ENCODE results near the gene ZNF467. TPM values are rescaled to one million over a fixed set of nuclear protein-coding genes. Genes with fewer than 3 reads are reported as not detected.

Gene ZNF467
- total and polyA plus RNA-seq, 2 experiments from 2014 or later = 0.10 to 0.40 TPM

DNA sequence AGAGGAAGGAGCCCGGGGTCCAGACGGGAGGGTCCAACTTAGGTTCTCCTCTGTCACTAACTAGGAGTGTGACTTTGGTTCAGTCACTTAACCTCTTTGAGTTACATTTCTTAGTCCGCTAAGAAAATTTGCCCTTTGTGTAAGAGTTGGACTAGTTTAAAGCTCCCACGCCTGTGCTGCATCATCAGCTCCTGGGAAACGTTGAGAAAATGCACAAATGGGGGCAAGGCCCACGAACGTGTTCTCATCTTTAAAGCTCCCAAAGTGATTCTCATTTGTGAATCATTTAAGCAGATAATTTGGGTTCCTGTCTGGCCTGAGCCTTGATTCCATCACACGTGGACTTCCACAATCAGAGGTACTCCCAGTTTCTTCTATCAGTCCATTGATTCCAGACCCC lies 6.3 kb downstream of the ZNF467 start:
- Histone ChIP-seq H4K20me1 (replicated peaks; ENCODE audit: insufficient read depth) (peaks cover 13% of the 10 kb centered on the region; the same call in 1 of the 2 replicates), H3K4me2 (no peak overlapping the region), H3F3A (replicated peaks; ENCODE audit: low read depth) (no peaks in the 10 kb centered on the region), H3K9me2 (ENCODE audit: insufficient read depth) (no peaks in the 10 kb centered on the region), H3K4me1 (ENCODE audit: insufficient read depth) (peaks cover 7% of the 10 kb centered on the region; the same call in 1 of the 2 replicates), H2AFZ (no peak overlapping the region), H3K79me2 (replicated peaks; ENCODE audit: insufficient read depth) (no peaks in the 10 kb centered on the region), H3K4me3 (no peak overlapping the region), H3K27me3 (ENCODE audit: insufficient read depth) (peaks cover 93% of the 10 kb centered on the region), H3K27ac (ENCODE audit: low read depth) (no peak overlapping the region), H3K36me3 (ENCODE audit: insufficient read depth) (no peaks in the 10 kb centered on the region)
- no peak overlapping the region for H3K27ac Mint-ChIP-seq
- DNase-seq (ENCODE audit: low spot score) (no peak), ATAC-seq (no peak)
- TF ChIP-seq, protein P1, sequence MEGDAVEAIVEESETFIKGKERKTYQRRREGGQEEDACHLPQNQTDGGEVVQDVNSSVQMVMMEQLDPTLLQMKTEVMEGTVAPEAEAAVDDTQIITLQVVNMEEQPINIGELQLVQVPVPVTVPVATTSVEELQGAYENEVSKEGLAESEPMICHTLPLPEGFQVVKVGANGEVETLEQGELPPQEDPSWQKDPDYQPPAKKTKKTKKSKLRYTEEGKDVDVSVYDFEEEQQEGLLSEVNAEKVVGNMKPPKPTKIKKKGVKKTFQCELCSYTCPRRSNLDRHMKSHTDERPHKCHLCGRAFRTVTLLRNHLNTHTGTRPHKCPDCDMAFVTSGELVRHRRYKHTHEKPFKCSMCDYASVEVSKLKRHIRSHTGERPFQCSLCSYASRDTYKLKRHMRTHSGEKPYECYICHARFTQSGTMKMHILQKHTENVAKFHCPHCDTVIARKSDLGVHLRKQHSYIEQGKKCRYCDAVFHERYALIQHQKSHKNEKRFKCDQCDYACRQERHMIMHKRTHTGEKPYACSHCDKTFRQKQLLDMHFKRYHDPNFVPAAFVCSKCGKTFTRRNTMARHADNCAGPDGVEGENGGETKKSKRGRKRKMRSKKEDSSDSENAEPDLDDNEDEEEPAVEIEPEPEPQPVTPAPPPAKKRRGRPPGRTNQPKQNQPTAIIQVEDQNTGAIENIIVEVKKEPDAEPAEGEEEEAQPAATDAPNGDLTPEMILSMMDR (conservative IDR thresholded peaks at IDR 0.05; ENCODE audit: low read depth in 2 of 2) = no peak
- no peak for TF ChIP-seq POLR2AphosphoS5 (IDR thresholded peaks at IDR 0.05; ENCODE audit: low read depth)
- TF ChIP-seq EZH2 (IDR thresholded peaks at IDR 0.05; ENCODE audit: low read depth, unreplicated experiment) = peak; percentile 14
- H3K27me3 Mint-ChIP-seq (ENCODE audit: insufficient read depth, low read depth, poor library complexity) = peaks cover 92% of the 10 kb centered on the region
- peaks cover 27% of the 10 kb centered on the region for H3K4me1 Mint-ChIP-seq
- H3K36me3 Mint-ChIP-seq (ENCODE audit: low read depth) = no peaks in the 10 kb centered on the region; the same call in 2 of the 3 replicates
- H3K9me3 Mint-ChIP-seq = no peaks in the 10 kb centered on the region; the same call in 2 of the 3 replicates
- no peak overlapping the region; the same call in 2 of the 3 replicates for H3K4me3 Mint-ChIP-seq

DNA sequence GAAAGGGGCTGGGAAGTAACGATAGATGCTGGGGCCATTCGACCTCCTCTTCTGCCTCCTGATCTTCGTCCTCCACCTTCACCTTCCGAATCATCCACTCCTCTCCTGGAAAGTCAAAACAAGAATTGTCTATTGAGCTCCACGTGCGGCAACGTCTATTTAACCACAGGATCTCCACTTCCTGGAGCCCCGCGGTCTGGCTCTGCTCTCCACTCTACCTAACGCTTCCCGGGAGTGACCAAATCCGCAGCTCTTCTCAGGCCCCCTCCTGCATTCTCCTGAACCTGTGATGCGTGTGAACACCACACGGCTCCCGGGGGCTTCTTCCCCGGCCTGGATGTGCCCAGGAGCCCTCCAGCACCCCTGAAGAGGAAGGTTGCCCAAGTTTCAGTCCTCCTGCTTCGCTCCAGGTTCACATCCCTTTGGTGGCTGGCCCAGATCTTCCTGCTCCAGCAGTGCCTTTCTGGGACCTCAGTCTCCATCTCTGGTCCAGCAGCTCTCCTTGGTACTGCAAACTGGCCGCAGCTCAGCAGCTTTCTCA lies 7.2 kb downstream of the ZNF467 start:
- Mint-ChIP-seq H3K4me1 (peaks cover 25% of the 10 kb centered on the region), H3K36me3 (ENCODE audit: low read depth) (no peaks in the 10 kb centered on the region; the same call in 2 of the 3 replicates), H3K9me3 (no peaks in the 10 kb centered on the region; the same call in 2 of the 3 replicates), H3K4me3 (peak overlapping the region; percentile 68), H3K27ac (no peak overlapping the region), H3K27me3 (ENCODE audit: insufficient read depth, low read depth, poor library complexity) (peaks cover 91% of the 10 kb centered on the region)
- Histone ChIP-seq H3K36me3 (ENCODE audit: insufficient read depth) (no peaks in the 10 kb centered on the region), H4K20me1 (replicated peaks; ENCODE audit: insufficient read depth) (peaks cover 13% of the 10 kb centered on the region; the same call in 1 of the 2 replicates), H3K4me2 (peak overlapping the region; percentile 86), H3F3A (replicated peaks; ENCODE audit: low read depth) (no peaks in the 10 kb centered on the region), H3K79me2 (replicated peaks; ENCODE audit: insufficient read depth) (no peaks in the 10 kb centered on the region), H3K9me2 (ENCODE audit: insufficient read depth) (no peaks in the 10 kb centered on the region), H3K4me1 (ENCODE audit: insufficient read depth) (peaks cover 7% of the 10 kb centered on the region; the same call in 1 of the 2 replicates), H3K27ac (ENCODE audit: low read depth) (no peak overlapping the region), H2AFZ (peak overlapping the region; percentile 69; the same call in 1 of the 2 replicates), H3K4me3 (peak overlapping the region; percentile 62), H3K27me3 (ENCODE audit: insufficient read depth) (peaks cover 100% of the 10 kb centered on the region)
- DNase-seq (ENCODE audit: low spot score) (peak; percentile 34), ATAC-seq (peak; percentile 2; the same call in 2 of the 3 replicates)
- TF ChIP-seq EZH2 (IDR thresholded peaks at IDR 0.05; ENCODE audit: low read depth, unreplicated experiment) (peak; percentile 74), REST (IDR thresholded peaks at IDR 0.05; ENCODE audit: unreplicated experiment) (no peak), ZNF462 (CRISPR knock-in tag; IDR thresholded peaks at IDR 0.05) (no peak)
